GM23338 (cell line): ENCODE measurements around the gene POU3F1. TPM values are rescaled to one million over a fixed set of nuclear protein-coding genes. Genes with fewer than 3 reads are reported as not detected.

Experiments used
- ATAC-seq: fragments of 200-7000 bp; cut with Tn5 transposase; 3 replicates; pipeline ENCODE4 v1.9.1; 2020
- DNase-seq: peaks from one replicate; pipeline ENCODE4 v3.0.0-alpha.2; 2015; ENCODE audit warnings: low spot score
- H2AFZ ChIP-seq: fragments of 200-600 bp; sonication (generic); 2 replicates; pipeline ENCODE4 v1.8.0; 2016; ENCODE audit warnings: antibody characterized with exemption, mild to moderate bottlenecking, moderate library complexity
- H3F3A ChIP-seq: fragments of 200-600 bp; sonication (generic); replicated peaks from 2 replicates; pipeline ENCODE4 v1.8.0; 2017; ENCODE audit warnings: antibody characterized with exemption, mixed run types, low read depth
- H3K27ac ChIP-seq: fragments of 200-600 bp; sonication (generic); 2 replicates; pipeline ENCODE4 v1.6.1; 2016; ENCODE audit warnings: low read depth
- H3K27me3 ChIP-seq: fragments of 200-600 bp; sonication (generic); 2 replicates; pipeline ENCODE4 v1.8.0; 2016; ENCODE audit warnings: mild to moderate bottlenecking, mixed run types, moderate library complexity; ENCODE audit not compliant: insufficient read depth
- H3K36me3 ChIP-seq: fragments of 200-600 bp; sonication (generic); 2 replicates; pipeline ENCODE4 v1.8.0; 2016; ENCODE audit warnings: mild to moderate bottlenecking; ENCODE audit not compliant: insufficient read depth
- H3K4me1 ChIP-seq: fragments of 200-600 bp; sonication (generic); 2 replicates; pipeline ENCODE4 v1.8.0; 2016; ENCODE audit warnings: mild to moderate bottlenecking, moderate library complexity; ENCODE audit not compliant: insufficient read depth
- H3K4me2 ChIP-seq: fragments of 200-600 bp; sonication (generic); 2 replicates; pipeline ENCODE4 v1.7.1; 2017; ENCODE audit warnings: mixed run types
- H3K4me3 ChIP-seq: fragments of 200-600 bp; sonication (generic); 2 replicates; pipeline ENCODE4 v1.6.1; 2016; ENCODE audit warnings: mixed run types
- H3K79me2 ChIP-seq: fragments of 200-600 bp; sonication (generic); replicated peaks from 2 replicates; pipeline ENCODE4 v1.8.0; 2017; ENCODE audit warnings: mild to moderate bottlenecking; ENCODE audit not compliant: insufficient read depth
- H3K9me2 ChIP-seq: fragments of 200-600 bp; sonication (generic); 2 replicates; pipeline ENCODE4 v1.8.0; 2017; ENCODE audit not compliant: insufficient read depth
- H4K20me1 ChIP-seq: fragments of 200-600 bp; sonication (generic); replicated peaks from 2 replicates; pipeline ENCODE4 v1.8.0; 2017; ENCODE audit warnings: mild to moderate bottlenecking; ENCODE audit not compliant: insufficient read depth
- H3K27ac Mint-ChIP-seq: 2 replicates; pipeline ENCODE4 v1.8.0; 2020; ENCODE audit warnings: inconsistent platforms, mild to moderate bottlenecking, moderate library complexity, mixed read lengths
- H3K27me3 Mint-ChIP-seq: 3 replicates; pipeline ENCODE4 v1.8.0; 2022; ENCODE audit warnings: low read depth, mild to moderate bottlenecking, moderate library complexity, mixed read lengths, inconsistent platforms; ENCODE audit not compliant: insufficient read depth, poor library complexity
- H3K36me3 Mint-ChIP-seq: 3 replicates; pipeline ENCODE4 v1.8.0; 2021; ENCODE audit warnings: low read depth, mild to moderate bottlenecking, inconsistent platforms, moderate library complexity, mixed read lengths
- H3K4me1 Mint-ChIP-seq: 3 replicates; pipeline ENCODE4 v1.8.0; 2020; ENCODE audit warnings: mild to moderate bottlenecking, inconsistent platforms, mixed read lengths
- H3K4me3 Mint-ChIP-seq: 3 replicates; pipeline ENCODE4 v1.8.0; 2021; ENCODE audit warnings: moderate library complexity, mild to moderate bottlenecking, inconsistent platforms, mixed read lengths
- H3K9me3 Mint-ChIP-seq: 3 replicates; pipeline ENCODE4 v1.8.0; 2020; ENCODE audit warnings: moderate library complexity, mild to moderate bottlenecking, inconsistent platforms, mixed read lengths
- CREB1 ChIP-seq: fragments of 250-450 bp; sonication (Bioruptor Pico); IDR thresholded peaks from 2 replicates; pipeline ENCODE4 v1.5.0; 2020; ENCODE audit warnings: low read depth, mild to moderate bottlenecking, moderate library complexity
- ETS1 ChIP-seq: IDR thresholded peaks from 2 replicates; pipeline ENCODE4 v1.6.1; 2016; ENCODE audit warnings: antibody characterized with exemption
- JUNB ChIP-seq: IDR thresholded peaks from one replicate; pipeline ENCODE4 v1.6.1; 2016; ENCODE audit warnings: antibody characterized with exemption; ENCODE audit not compliant: unreplicated experiment
- POLR2AphosphoS5 ChIP-seq: IDR thresholded peaks from 2 replicates; pipeline ENCODE4 v1.6.1; 2016; ENCODE audit warnings: antibody characterized with exemption, low read depth
- ZNF462 ChIP-seq: fragments of 250-450 bp; sonication (Bioruptor Pico); IDR thresholded peaks from 2 replicates; pipeline ENCODE4 v1.5.0; 2020; ENCODE audit warnings: mild to moderate bottlenecking, moderate library complexity
- polyA plus RNA-seq: library from polyadenylated mRNA; unstranded; fragments of >200 nt; fragmentation: Nextera tagmentation; extraction: Ambion mirVana; gene quantifications from 2 replicates; pipeline ENCODE4 v1.2.1, GENCODE V29; 2016
- total RNA-seq: library from RNA; depleted of rRNA; stranded (reverse); fragments of >200 nt; shearing (Covaris generic); gene quantifications from 2 replicates; pipeline ENCODE4 v1.2.3, GENCODE V29; 2014

Gene POU3F1
- total and polyA plus RNA-seq, 2 experiments from 2014 or later: 3.6 to 11.5 TPM

- no peak overlapping the region for H3K4me3 Mint-ChIP-seq
- H3K27me3 ChIP-seq: peaks cover 18% of the 10 kb centered on the region
- H3K36me3 Mint-ChIP-seq: 0 out of 3 replicates have a peak, but pooled peaks cover 2% of the 10 kb centered on the region
- no peak overlapping the region for H3K4me3 ChIP-seq
- H3K27ac ChIP-seq: no peak overlapping the region
- peaks cover 49% of the 10 kb centered on the region for H3K4me1 Mint-ChIP-seq
- no peak overlapping the region for H2AFZ ChIP-seq
- no peaks in the 10 kb centered on the region for H3K9me2 ChIP-seq
- no peaks in the 10 kb centered on the region for H3K36me3 ChIP-seq
- peaks cover 3% of the 10 kb centered on the region; the same call in 1 of the 2 replicates for H4K20me1 ChIP-seq
- no peaks in the 10 kb centered on the region; the same call in 1 of the 2 replicates for H3F3A ChIP-seq
- DNase-seq: peak; percentile 83
- peaks cover 21% of the 10 kb centered on the region for H3K4me1 ChIP-seq
- H3K9me3 Mint-ChIP-seq: no peaks in the 10 kb centered on the region
- peaks cover 18% of the 10 kb centered on the region for H3K27me3 Mint-ChIP-seq
- H3K4me2 ChIP-seq: peak overlapping the region; percentile 33; the same call in 1 of the 2 replicates
- no peak overlapping the region for H3K27ac Mint-ChIP-seq
- TF ChIP-seq POLR2AphosphoS5: no peak
- TF ChIP-seq ZNF462 (CRISPR knock-in tag): no peak
- no peak for TF ChIP-seq CREB1 (CRISPR knock-in tag)
- TF ChIP-seq JUNB: no peak
- TF ChIP-seq ETS1: no peak
- no peaks in the 10 kb centered on the region; the same call in 1 of the 2 replicates for H3K79me2 ChIP-seq
- peak; percentile 94 for ATAC-seq
Observed at GRCh38 chr1:38052750-38053415, 6.3 kb upstream of the POU3F1 start.
